HUES64 (cell line): ENCODE data around the gene MFAP2.

ENCODE experiments used
- H3K27ac ChIP-seq: 2 replicates; pipeline ENCODE4 v1.7.0; 2013; ENCODE audit warnings: low read depth, low read length, inconsistent platforms
- H3K27me3 ChIP-seq: 2 replicates; pipeline ENCODE4 v1.6.1; 2013; ENCODE audit warnings: mild to moderate bottlenecking, low read length; ENCODE audit not compliant: insufficient read depth
- H3K36me3 ChIP-seq: 2 replicates; pipeline ENCODE4 v1.6.1; 2013; ENCODE audit warnings: mild to moderate bottlenecking, low read length; ENCODE audit not compliant: insufficient read depth
- H3K4me1 ChIP-seq: 2 replicates; pipeline ENCODE4 v1.6.1; 2013; ENCODE audit warnings: mild to moderate bottlenecking, low read length, moderate library complexity; ENCODE audit not compliant: insufficient read depth
- H3K4me3 ChIP-seq: 2 replicates; pipeline ENCODE4 v1.5.1; 2013; ENCODE audit warnings: mild to moderate bottlenecking, low read length, moderate library complexity
- H3K9ac ChIP-seq: 2 replicates; pipeline ENCODE4 v1.6.1; 2013; ENCODE audit warnings: mild to moderate bottlenecking, low read depth, low read length
- H3K9me3 ChIP-seq: 2 replicates; pipeline ENCODE4 v1.6.1; 2013; ENCODE audit warnings: low read depth, low read length; ENCODE audit not compliant: insufficient read depth
- WGBS: fragments of 150-250, 120-280 bp; methylation state at CpG from one replicate; pipeline ENCODE4 v1.1.7; 2013; ENCODE audit warnings: missing lambda C conversion rate; 5-methylcytosine and 5-hydroxymethylcytosine counted together

MFAP2 gene

DNA sequence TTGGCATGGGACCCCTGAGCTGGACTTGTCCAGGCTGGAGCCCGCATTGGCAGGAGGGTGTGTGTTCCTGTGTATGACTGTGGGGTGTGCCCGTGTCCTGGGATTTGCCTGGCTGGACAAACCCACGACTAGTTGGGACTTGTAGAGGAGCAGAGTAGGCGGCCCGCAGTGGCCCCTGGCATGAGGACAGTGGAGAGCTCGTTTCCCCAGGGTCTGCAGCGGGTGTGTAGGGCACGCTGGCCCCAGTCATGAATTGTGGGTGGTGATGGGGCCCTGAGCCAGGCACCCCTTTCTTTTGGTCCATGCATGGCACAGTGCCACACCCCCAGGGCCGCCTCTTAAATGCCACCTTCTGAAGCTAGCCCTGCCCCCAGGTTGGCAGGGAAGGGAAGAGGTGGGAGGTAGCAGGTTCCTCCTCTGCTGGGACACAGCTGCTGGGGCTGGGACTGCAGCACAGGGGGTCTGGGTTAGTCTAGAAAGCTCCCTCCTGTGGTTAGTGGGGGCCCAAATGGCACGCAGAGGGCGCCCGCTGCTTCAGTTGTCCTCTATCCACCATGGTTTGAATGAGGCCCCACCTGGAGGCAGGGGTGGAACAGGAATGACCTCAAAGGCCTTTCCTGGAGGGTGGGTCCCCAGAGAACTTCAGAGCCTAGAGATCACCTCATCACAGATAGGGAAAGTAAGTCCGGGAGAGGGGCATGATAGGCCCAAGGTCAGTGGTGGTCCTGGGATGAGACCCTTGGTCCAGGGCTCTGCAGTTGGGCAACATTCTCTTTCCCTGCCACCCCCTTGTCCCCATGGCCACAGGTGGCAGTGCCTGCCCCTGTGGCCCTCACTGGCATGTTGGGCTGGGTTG, 54.6 kb downstream of the MFAP2 start:
- Histone ChIP-seq H3K4me1 (peaks cover 11% of the 10 kb centered on the region; the same call in 1 of the 2 replicates), H3K9me3 (no peaks in the 10 kb centered on the region), H3K9ac (no peak overlapping the region), H3K36me3 (peaks cover 4% of the 10 kb centered on the region), H3K4me3 (no peak overlapping the region), H3K27ac (no peak overlapping the region), H3K27me3 (no peaks in the 10 kb centered on the region)
- 94% methylated on average over 13 of the region's 13 CpGs for WGBS

DNA sequence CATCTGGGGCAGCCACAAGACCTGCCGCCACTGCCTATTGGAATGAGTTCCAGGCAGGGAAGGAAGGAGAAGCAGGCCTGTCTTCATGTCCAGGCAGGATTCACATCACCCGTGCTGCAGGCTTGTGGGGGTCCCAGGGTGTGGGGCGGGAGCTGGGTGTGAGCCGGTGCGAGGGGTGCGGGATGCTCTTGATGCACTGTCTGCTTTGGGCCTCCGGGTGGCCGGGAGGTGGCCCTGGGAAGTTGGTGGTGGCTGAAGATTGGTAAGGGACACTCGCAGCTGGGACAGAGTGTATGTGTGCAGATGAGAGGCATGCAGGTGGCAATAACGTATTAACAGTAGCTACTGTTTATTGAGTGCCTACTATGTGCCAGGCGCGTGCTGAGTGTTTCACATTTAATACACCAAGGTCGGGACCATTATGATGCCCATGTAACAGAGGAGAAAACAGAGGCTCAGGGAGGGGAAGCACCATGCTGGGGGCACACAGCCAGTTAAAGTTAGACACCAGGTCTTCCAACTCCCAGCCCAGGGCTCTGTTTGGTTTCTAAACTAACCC, 55.4 kb downstream of the MFAP2 start:
- Histone ChIP-seq H3K36me3 (no peaks in the 10 kb centered on the region), H3K9me3 (no peaks in the 10 kb centered on the region), H3K27me3 (no peaks in the 10 kb centered on the region), H3K4me3 (no peak overlapping the region), H3K27ac (no peak overlapping the region), H3K9ac (no peak overlapping the region), H3K4me1 (peaks cover 11% of the 10 kb centered on the region; the same call in 1 of the 2 replicates)
- WGBS: 93% methylated on average over 13 of the region's 13 CpGs
